ENCODE measurements around the gene GPC5.

The GPC5 gene

GRCh38 chr13:92807353-92807752 is 1408.9 kb downstream of the GPC5 start (continued):
- no peak for TF ChIP-seq REST (tag by site-specific recombination; IDR thresholded peaks at IDR 0.05)
- TF ChIP-seq ZEB2 (tag by site-specific recombination; IDR thresholded peaks at IDR 0.05) = no peak
- no peak for TF ChIP-seq ZNF548 (tag by site-specific recombination; IDR thresholded peaks at IDR 0.05)
- TF ChIP-seq ZNF561 (tag by site-specific recombination; IDR thresholded peaks at IDR 0.05; ENCODE audit: borderline replicate concordance) = no peak
- no peak for TF ChIP-seq KLF1 (tag by site-specific recombination; IDR thresholded peaks at IDR 0.05)

GRCh38 chr13:92807966-92808365 is 1409.5 kb downstream of the GPC5 start:
- Histone ChIP-seq H3K9me3 (ENCODE audit: control insufficient read depth, insufficient read depth, low read depth, low read length) (no peaks in the 10 kb centered on the region), H3K27ac (ENCODE audit: extremely low read depth, low read depth, low read length) (no peak overlapping the region), H3K36me3 (ENCODE audit: control insufficient read depth in 2 of 2, insufficient read depth in 1 of 2, low read length in 2 of 2) (no peaks in the 10 kb centered on the region), H3K4me1 (ENCODE audit: control insufficient read depth, insufficient read depth, low read length) (no peaks in the 10 kb centered on the region), H3K4me3 (ENCODE audit: low read depth, low read length) (no peak overlapping the region)
- ChIA-PET CTCF (interaction anchor here (0.5 kb wide), 1 partner anchor 461 kb away, joined by 6 read pairs; no protein-coding TSS in a partner anchor), POLR2A (no interaction called here)
- TF ChIP-seq KLF1 (tag by site-specific recombination; IDR thresholded peaks at IDR 0.05) = no peak

- ChIA-PET CTCF (no interaction called here), POLR2A (no interaction called here)
- Histone ChIP-seq H3K4me3 (ENCODE audit: low read depth, low read length) (no peak overlapping the region), H3K27ac (ENCODE audit: extremely low read depth, low read depth, low read length) (no peak overlapping the region), H3K36me3 (ENCODE audit: control insufficient read depth in 2 of 2, insufficient read depth in 1 of 2, low read length in 2 of 2) (no peaks in the 10 kb centered on the region), H3K9me3 (ENCODE audit: control insufficient read depth, insufficient read depth, low read depth, low read length) (no peaks in the 10 kb centered on the region), H3K4me1 (ENCODE audit: control insufficient read depth, insufficient read depth, low read length) (no peaks in the 10 kb centered on the region)
- TF ChIP-seq ZNF707 (tag by site-specific recombination; IDR thresholded peaks at IDR 0.05) = no peak
- no peak for TF ChIP-seq ZNF610 (tag by site-specific recombination; IDR thresholded peaks at IDR 0.05; ENCODE audit: borderline replicate concordance)
- no peak for TF ChIP-seq ZBTB11 (tag by site-specific recombination; conservative IDR thresholded peaks at IDR 0.05; ENCODE audit: low read depth)
- TF ChIP-seq PRDM6 (tag by site-specific recombination; IDR thresholded peaks at IDR 0.05) = no peak
- no peak for TF ChIP-seq ZNF10 (tag by site-specific recombination; IDR thresholded peaks at IDR 0.05)
- no peak for TF ChIP-seq ZNF155 (tag by site-specific recombination; IDR thresholded peaks at IDR 0.05)
- TF ChIP-seq ZNF530 (tag by site-specific recombination; IDR thresholded peaks at IDR 0.05; ENCODE audit: low read depth) = no peak
- TF ChIP-seq REST (tag by site-specific recombination; IDR thresholded peaks at IDR 0.05) = no peak
- TF ChIP-seq ZNF433 (tag by site-specific recombination; IDR thresholded peaks at IDR 0.05; ENCODE audit: low read depth) = no peak
- TF ChIP-seq ZBTB10 (tag by site-specific recombination; IDR thresholded peaks at IDR 0.05) = no peak
- no peak for TF ChIP-seq ZNF112 (tag by site-specific recombination; IDR thresholded peaks at IDR 0.05)
- TF ChIP-seq ZNF776 (tag by site-specific recombination; IDR thresholded peaks at IDR 0.05; ENCODE audit: borderline replicate concordance) = no peak
- no peak for TF ChIP-seq ZNF16 (tag by site-specific recombination; IDR thresholded peaks at IDR 0.05; ENCODE audit: low read depth)
- TF ChIP-seq SETDB1 (IDR thresholded peaks at IDR 0.05; ENCODE audit: insufficient read length, low read length) = no peak
Observed at GRCh38 chr13:92821324-92821723, 1422.9 kb downstream of the GPC5 start.

All from HEK293 (cell line).